ENCODE results near the gene TGIF2. TPM values are rescaled to one million over a fixed set of nuclear protein-coding genes. Genes with fewer than 3 reads are reported as not detected.

Gene TGIF2
- total and polyA plus RNA-seq, 2 donors from 2014 or later = 11.0 to 15.3 TPM

- Histone ChIP-seq H3K4me3 (ENCODE audit: low read length in 3 of 3) (peak overlapping the region; percentile 54 to 72 (median 64)), H3K4me1 (ENCODE audit: control insufficient read depth in 2 of 3, insufficient read depth in 2 of 3, low read depth in 1 of 3, low read length in 3 of 3) (peaks cover 0 to 24% (median 22%) of the 10 kb centered on the region in 3 donors), H3K27ac (ENCODE audit: low read depth in 2 of 2, low read length in 2 of 2) (peak overlapping the region; percentile 91 to 94), H3K9me3 (ENCODE audit: control insufficient read depth in 2 of 3, insufficient read depth in 1 of 3, low read length in 3 of 3) (no peaks in the 10 kb centered on the region), H3K27me3 (ENCODE audit: control insufficient read depth, insufficient read depth, low read length) (no peaks in the 10 kb centered on the region), H3K9ac (ENCODE audit: low read length in 3 of 3) (peak overlapping the region in 2 of 3 donors; percentile 60 to 75), H3K36me3 (ENCODE audit: control insufficient read depth in 2 of 3, insufficient read depth in 3 of 3, low read length in 3 of 3) (peaks cover 0 to 3% (median 0%) of the 10 kb centered on the region in 3 donors)
- intact Hi-C loops (cut with DNase I) = no loop called here
- TF ChIP-seq CTCF (IDR thresholded peaks at IDR 0.05; ENCODE audit: borderline replicate concordance, extremely low read depth, insufficient read depth) = no peak
- no peak for FAIRE-seq
- DNase-seq = no peak
Observed at GRCh38 chr20:36542516-36543183, 30.7 kb upstream of the TGIF2 start.

- intact Hi-C loops (cut with DNase I) = no loop called here
- TF ChIP-seq CTCF (IDR thresholded peaks at IDR 0.05; ENCODE audit: borderline replicate concordance, extremely low read depth, insufficient read depth) = no peak
- no peaks in the 10 kb centered on the region for H3K27me3 ChIP-seq (ENCODE audit: control insufficient read depth, insufficient read depth, low read length)
- H3K9me3 ChIP-seq (ENCODE audit: control insufficient read depth in 2 of 3, insufficient read depth in 1 of 3, low read length in 3 of 3) = no peaks in the 10 kb centered on the region
- DNase-seq (peak in 2 of 5 donors; percentile 39 to 94), FAIRE-seq (no peak)
- H3K36me3 ChIP-seq (ENCODE audit: control insufficient read depth in 2 of 3, insufficient read depth in 3 of 3, low read length in 3 of 3) = peaks cover 0 to 3% (median 0%) of the 10 kb centered on the region in 3 donors
- peak overlapping the region in 2 of 3 donors; percentile 60 to 75 for H3K9ac ChIP-seq (ENCODE audit: low read length in 3 of 3)
- H3K4me1 ChIP-seq (ENCODE audit: control insufficient read depth in 2 of 3, insufficient read depth in 2 of 3, low read depth in 1 of 3, low read length in 3 of 3) = peaks cover 0 to 24% (median 22%) of the 10 kb centered on the region in 3 donors
- H3K4me3 ChIP-seq (ENCODE audit: low read length in 3 of 3) = peak overlapping the region in 2 of 3 donors; percentile 48 to 72
- peak overlapping the region; percentile 91 to 94 for H3K27ac ChIP-seq (ENCODE audit: low read depth in 2 of 2, low read length in 2 of 2)
Observed at GRCh38 chr20:36543184-36544133, 29.9 kb upstream of the TGIF2 start.

- FAIRE-seq = no peak
- peak overlapping the region in 1 of 3 donors; percentile 72 for H3K4me3 ChIP-seq (ENCODE audit: low read length in 3 of 3)
Observed at GRCh38 chr20:36544134-36545018, 29.0 kb upstream of the TGIF2 start.

More at GRCh38 chr20:36544134-36545018, 29.0 kb upstream of the TGIF2 start:
- peaks cover 0 to 25% (median 19%) of the 10 kb centered on the region in 3 donors for H3K4me1 ChIP-seq (ENCODE audit: control insufficient read depth in 2 of 3, insufficient read depth in 2 of 3, low read depth in 1 of 3, low read length in 3 of 3)
- TF ChIP-seq CTCF (IDR thresholded peaks at IDR 0.05; ENCODE audit: borderline replicate concordance, extremely low read depth, insufficient read depth) = no peak
- peak overlapping the region in 1 of 3 donors; percentile 75 for H3K9ac ChIP-seq (ENCODE audit: low read length in 3 of 3)
- H3K9me3 ChIP-seq (ENCODE audit: control insufficient read depth in 2 of 3, insufficient read depth in 1 of 3, low read length in 3 of 3) = no peaks in the 10 kb centered on the region
- intact Hi-C loops (cut with DNase I) = no loop called here
- peak in 1 of 5 donors; percentile 52 for DNase-seq
- H3K36me3 ChIP-seq (ENCODE audit: control insufficient read depth in 2 of 3, insufficient read depth in 3 of 3, low read length in 3 of 3) = peaks cover 0 to 3% (median 0%) of the 10 kb centered on the region in 3 donors
- peak overlapping the region in 1 of 2 donors; percentile 94 for H3K27ac ChIP-seq (ENCODE audit: low read depth in 2 of 2, low read length in 2 of 2)
- no peaks in the 10 kb centered on the region for H3K27me3 ChIP-seq (ENCODE audit: control insufficient read depth, insufficient read depth, low read length)
